MM.1S (cell line): ENCODE results near the gene HES2.

Experiments used
- DNase-seq: peaks from one replicate; pipeline ENCODE4 v3.0.0-alpha.2; 2015
- H2AFZ ChIP-seq: fragments of 300-600 bp; sonication (generic); 2 replicates; pipeline ENCODE4 v1.6.0; 2016; ENCODE audit warnings: antibody characterized with exemption, low read length
- H3F3A ChIP-seq: fragments of 300-600 bp; sonication (generic); 2 replicates; pipeline ENCODE4 v1.6.1; 2016; ENCODE audit warnings: mild to moderate bottlenecking, antibody characterized with exemption, low read length, moderate library complexity, mixed read lengths; ENCODE audit not compliant: insufficient read depth
- H3K27ac ChIP-seq: fragments of 300-600 bp; sonication (generic); 2 replicates; pipeline ENCODE4 v1.5.1; 2016; ENCODE audit warnings: mild to moderate bottlenecking, low read length
- H3K27me3 ChIP-seq: fragments of 300-600 bp; sonication (generic); replicated peaks from 2 replicates; pipeline ENCODE4 v1.6.0; 2016; ENCODE audit warnings: low read length; ENCODE audit not compliant: insufficient read depth
- H3K36me3 ChIP-seq: fragments of 300-600 bp; sonication (generic); replicated peaks from 2 replicates; pipeline ENCODE4 v1.6.1; 2016; ENCODE audit warnings: mild to moderate bottlenecking, low read length, mixed read lengths; ENCODE audit not compliant: insufficient read depth
- H3K4me1 ChIP-seq: fragments of 300-600 bp; sonication (generic); 2 replicates; pipeline ENCODE4 v1.6.1; 2016; ENCODE audit warnings: low read length, mixed read lengths
- H3K4me2 ChIP-seq: fragments of 300-600 bp; sonication (generic); 2 replicates; pipeline ENCODE4 v1.6.0; 2016; ENCODE audit warnings: low read depth, low read length
- H3K4me3 ChIP-seq: fragments of 300-600 bp; sonication (generic); 2 replicates; pipeline ENCODE4 v1.5.1; 2016; ENCODE audit warnings: low read length, mixed read lengths
- H3K79me2 ChIP-seq: fragments of 300-600 bp; sonication (generic); 2 replicates; pipeline ENCODE4 v1.6.1; 2016; ENCODE audit warnings: mixed run types, low read length, mixed read lengths
- H3K9ac ChIP-seq: fragments of 300-600 bp; sonication (generic); 2 replicates; pipeline ENCODE4 v1.6.1; 2016; ENCODE audit warnings: low read length, mixed read lengths
- H3K9me2 ChIP-seq: fragments of 300-600 bp; sonication (generic); replicated peaks from 2 replicates; pipeline ENCODE4 v1.6.1; 2016; ENCODE audit warnings: mild to moderate bottlenecking, low read length, mixed read lengths; ENCODE audit not compliant: insufficient read depth
- H3K9me3 ChIP-seq: fragments of 300-600 bp; sonication (generic); replicated peaks from 2 replicates; pipeline ENCODE4 v1.6.1; 2016; ENCODE audit warnings: mild to moderate bottlenecking, low read length, mixed read lengths; ENCODE audit not compliant: insufficient read depth
- H4K20me1 ChIP-seq: fragments of 300-600 bp; sonication (generic); 2 replicates; pipeline ENCODE4 v1.6.1; 2016; ENCODE audit warnings: mild to moderate bottlenecking, low read length, moderate library complexity, mixed read lengths; ENCODE audit not compliant: insufficient read depth
- CTCF ChIP-seq: fragments of 300-600 bp; sonication (generic); IDR thresholded peaks from 2 replicates; pipeline ENCODE4 v1.5.1; 2016; ENCODE audit warnings: antibody characterized with exemption, low read length, mixed read lengths
- EZH2 ChIP-seq: fragments of 300-600 bp; sonication (generic); optimal IDR thresholded peaks from 2 replicates; pipeline ENCODE3; 2017; ENCODE audit warnings: low read depth, mild to moderate bottlenecking, antibody characterized with exemption, low read length, mixed read lengths
- EZH2phosphoT487 ChIP-seq: fragments of 300-600 bp; sonication (generic); IDR thresholded peaks from 2 replicates; pipeline ENCODE4 v1.6.1; 2018; ENCODE audit warnings: antibody characterized with exemption, low read length

HES2 gene

GRCh38 chr1:6401673-6402072 is 18.0 kb downstream of the HES2 start:
- H3K36me3 ChIP-seq = no peaks in the 10 kb centered on the region
- no peak overlapping the region for H3K27ac ChIP-seq
- peaks cover 38% of the 10 kb centered on the region for H3K27me3 ChIP-seq
- H3K9me2 ChIP-seq = no peaks in the 10 kb centered on the region
- H3K9ac ChIP-seq = no peak overlapping the region
- no peak for TF ChIP-seq CTCF
- no peak for TF ChIP-seq EZH2phosphoT487
- no peak for TF ChIP-seq EZH2
- H3K4me1 ChIP-seq = no peaks in the 10 kb centered on the region
- no peaks in the 10 kb centered on the region for H3F3A ChIP-seq
- no peak for DNase-seq
- H3K4me3 ChIP-seq = no peak overlapping the region
- no peaks in the 10 kb centered on the region for H3K9me3 ChIP-seq
- no peak overlapping the region for H2AFZ ChIP-seq
- H3K4me2 ChIP-seq = no peak overlapping the region
- H4K20me1 ChIP-seq = no peaks in the 10 kb centered on the region
- no peaks in the 10 kb centered on the region for H3K79me2 ChIP-seq

- H3K79me2 ChIP-seq = no peaks in the 10 kb centered on the region
- no peak for TF ChIP-seq CTCF
- no peak for TF ChIP-seq EZH2phosphoT487
- TF ChIP-seq EZH2 = no peak
- H3K4me2 ChIP-seq = no peak overlapping the region
- no peak overlapping the region for H3K27ac ChIP-seq
- no peaks in the 10 kb centered on the region for H4K20me1 ChIP-seq
- no peaks in the 10 kb centered on the region for H3K36me3 ChIP-seq
- no peaks in the 10 kb centered on the region for H3K9me2 ChIP-seq
- H3K27me3 ChIP-seq = peaks cover 23% of the 10 kb centered on the region
- 0 out of 2 replicates have a peak, but pooled peaks cover under 1% of the 10 kb centered on the region for H3K4me1 ChIP-seq
- no peaks in the 10 kb centered on the region for H3K9me3 ChIP-seq
- H3F3A ChIP-seq = no peaks in the 10 kb centered on the region
- H3K9ac ChIP-seq = no peak overlapping the region
- no peak for DNase-seq
- H2AFZ ChIP-seq = no peak overlapping the region
- H3K4me3 ChIP-seq = no peak overlapping the region
Measured at GRCh38 chr1:6399294-6399693, 20.4 kb downstream of the HES2 start.

- Histone ChIP-seq H3K4me1 (0 out of 2 replicates have a peak, but pooled peaks cover 2% of the 10 kb centered on the region), H3K4me2 (no peak overlapping the region), H3K9me3 (no peaks in the 10 kb centered on the region), H3K79me2 (no peaks in the 10 kb centered on the region), H3K36me3 (no peaks in the 10 kb centered on the region), H2AFZ (no peak overlapping the region), H3K9me2 (no peaks in the 10 kb centered on the region), H3K4me3 (no peak overlapping the region), H3K27ac (no peak overlapping the region), H3K9ac (no peak overlapping the region), H4K20me1 (no peaks in the 10 kb centered on the region), H3K27me3 (peaks cover 19% of the 10 kb centered on the region), H3F3A (0 out of 2 replicates have a peak, but pooled peaks cover 4% of the 10 kb centered on the region)
- TF ChIP-seq EZH2 (no peak), CTCF (no peak), EZH2phosphoT487 (no peak)
- DNase-seq = no peak
Measured at GRCh38 chr1:6397844-6398441, 21.8 kb downstream of the HES2 start.
